CD1c-positive myeloid dendritic cell (primary cell): ENCODE results near the gene ARFIP2.

Source experiments
- DNase-seq: peaks from one replicate; pipeline ENCODE4 v3.0.0-alpha.2; 2016; ENCODE audit errors: extremely low spot score

ARFIP2 gene

DNA sequence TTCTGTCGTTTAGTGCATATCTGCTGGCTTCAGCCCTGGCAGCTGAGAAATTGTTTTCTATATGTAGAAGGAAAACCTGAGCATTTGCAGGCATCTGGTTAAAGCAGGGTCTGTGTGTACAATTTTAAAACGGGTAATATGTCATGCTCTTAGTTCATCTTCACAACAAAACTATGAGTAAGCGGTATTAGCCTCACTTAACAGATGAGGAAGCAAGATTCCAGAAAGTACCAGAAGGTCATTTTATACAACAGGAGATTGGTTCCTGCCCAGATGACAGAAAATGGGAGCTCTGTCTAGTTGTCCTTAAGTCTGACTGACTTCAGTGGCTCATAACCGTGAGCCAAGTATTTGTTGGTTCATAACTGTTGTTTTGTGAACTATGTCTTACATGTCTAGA lies 1.3 kb upstream of the ARFIP2 start:
- DNase-seq: peak; percentile 54

DNA sequence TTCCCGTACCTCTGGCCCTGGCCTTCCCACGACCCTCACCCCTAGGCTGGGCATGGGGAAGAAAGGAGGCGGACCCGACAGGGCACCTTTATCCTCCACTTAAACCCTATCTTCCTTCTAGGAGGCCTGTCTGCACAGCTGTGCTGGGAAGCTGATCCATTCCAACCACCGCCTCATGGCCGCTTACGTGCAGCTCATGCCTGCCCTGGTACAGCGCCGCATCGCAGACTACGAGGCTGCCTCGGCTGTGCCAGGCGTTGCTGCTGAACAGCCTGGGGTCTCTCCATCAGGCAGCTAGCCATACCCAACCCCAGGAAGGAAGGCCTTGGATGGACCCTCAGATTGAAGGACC lies 769 bp upstream of the ARFIP2 start:
- no peak for DNase-seq

DNA sequence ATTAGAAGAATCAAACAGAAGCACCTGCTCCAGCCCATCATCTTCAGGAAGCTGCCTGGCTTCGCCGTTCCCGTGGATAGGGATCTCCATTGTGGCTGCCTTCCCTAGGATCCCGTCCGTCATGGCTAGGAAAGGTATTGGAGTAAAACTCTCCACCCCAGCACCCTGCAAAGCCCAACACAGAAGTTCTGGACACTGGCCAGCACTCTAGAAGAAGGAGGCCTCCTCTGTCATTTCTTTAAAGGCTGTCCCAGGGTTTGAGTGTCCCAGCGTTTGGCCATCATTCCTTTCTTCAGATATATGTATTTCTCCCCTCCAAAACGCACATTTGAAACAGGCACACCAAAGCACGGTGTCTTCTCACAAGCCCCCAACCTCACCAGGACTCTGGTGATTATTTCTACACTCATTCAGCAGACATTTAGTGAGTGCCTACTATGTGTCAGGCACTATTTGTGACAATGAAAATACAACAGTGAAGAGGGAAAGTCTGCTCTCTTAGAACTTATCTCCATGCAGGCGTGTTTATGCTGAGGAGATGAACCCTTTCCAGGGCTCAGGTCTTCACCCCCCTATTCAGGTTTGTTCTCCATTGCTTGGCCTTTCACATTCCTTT lies 724 bp downstream of the ARFIP2 start:
- DNase-seq: no peak

DNA sequence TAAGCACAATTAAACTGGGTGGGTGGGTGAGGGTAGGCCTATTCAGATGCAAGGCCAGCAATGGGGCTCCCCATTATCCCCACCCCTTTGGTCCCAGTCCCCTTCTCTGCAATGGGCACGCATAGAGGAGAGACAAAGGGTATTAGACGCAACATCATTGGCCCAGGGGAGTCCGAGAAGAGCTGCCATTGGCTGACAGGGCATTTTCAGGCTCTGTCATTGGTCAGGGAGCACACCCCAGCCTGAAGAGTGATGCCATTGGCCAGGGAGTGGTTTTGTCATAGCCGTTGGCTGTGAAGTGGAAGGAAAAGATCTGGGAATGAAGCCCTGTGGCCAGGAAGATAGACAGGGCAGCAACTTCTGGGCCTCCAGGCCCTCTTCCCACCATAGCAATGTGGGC lies 4.6 kb downstream of the ARFIP2 start:
- DNase-seq: no peak

DNA sequence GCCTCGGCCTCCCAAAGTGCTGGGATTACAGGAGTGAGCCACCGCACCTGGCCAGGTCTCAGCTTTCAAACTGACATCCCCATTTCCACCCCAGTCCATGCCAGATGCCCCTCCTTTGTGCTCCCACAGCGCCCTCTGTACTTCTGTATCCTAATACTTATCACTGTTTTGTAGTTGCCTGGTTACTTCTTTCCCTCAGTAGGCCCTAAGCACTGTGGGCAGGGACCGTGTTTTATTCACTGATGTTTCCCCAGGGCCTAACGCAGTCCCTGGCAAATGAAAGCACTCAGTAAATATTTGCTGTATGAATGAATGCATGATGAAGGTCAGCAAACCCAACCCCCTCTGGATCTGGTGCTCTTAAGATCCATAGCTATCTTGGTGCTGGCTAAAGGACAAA lies 5.2 kb downstream of the ARFIP2 start:
- DNase-seq: no peak

DNA sequence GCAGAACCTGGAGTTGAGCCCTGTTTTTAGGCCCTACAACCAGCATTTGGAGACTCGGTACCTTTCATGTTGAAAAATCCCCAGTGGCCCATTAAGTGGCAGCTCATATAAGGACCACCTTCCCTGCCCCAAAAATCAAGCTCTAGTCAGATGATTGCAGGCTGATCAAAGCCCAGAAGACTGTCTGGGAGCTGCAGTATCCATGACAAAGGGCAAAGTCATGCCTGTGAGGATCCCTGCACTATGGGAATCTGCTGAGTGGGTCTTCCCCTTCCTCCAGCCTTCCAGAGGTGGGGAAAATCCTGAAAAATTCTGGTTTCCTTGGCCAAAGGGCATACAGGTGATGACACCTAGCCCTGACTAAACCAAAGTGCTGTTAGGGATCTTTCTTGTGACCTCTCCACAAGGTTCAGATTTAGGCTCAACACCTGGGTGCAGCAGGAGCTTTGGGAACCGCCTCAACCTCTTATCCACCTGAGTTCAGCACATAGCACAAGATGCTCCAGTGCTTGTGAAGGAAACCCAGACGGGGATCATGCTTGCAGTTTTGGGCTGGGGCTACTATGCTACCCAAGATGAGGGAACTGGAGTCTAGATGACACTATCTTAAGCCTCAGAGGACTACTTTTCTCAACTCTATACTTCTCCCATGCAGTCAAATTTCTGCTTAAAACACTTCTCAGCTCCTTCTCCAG lies 6.2 kb downstream of the ARFIP2 start:
- DNase-seq: no peak

DNA sequence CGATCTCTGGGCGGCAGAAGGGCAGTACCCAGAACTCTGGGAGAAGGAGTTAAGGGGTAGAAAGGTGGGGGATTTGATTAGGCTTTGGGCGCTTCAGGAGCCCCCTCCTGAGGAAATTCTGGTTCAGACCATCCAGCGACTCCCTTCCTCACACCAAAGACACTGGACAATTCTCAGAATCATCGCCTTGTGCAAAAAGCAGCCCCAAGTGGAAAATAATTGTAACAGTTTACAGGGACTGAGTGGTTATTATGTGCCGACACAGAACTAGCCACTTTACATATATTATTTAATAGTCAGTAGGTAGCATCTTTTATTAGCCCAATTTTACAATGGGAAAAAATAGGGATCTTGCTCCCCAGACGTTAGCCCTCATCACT lies 6.7 kb downstream of the ARFIP2 start:
- DNase-seq: no peak

DNA sequence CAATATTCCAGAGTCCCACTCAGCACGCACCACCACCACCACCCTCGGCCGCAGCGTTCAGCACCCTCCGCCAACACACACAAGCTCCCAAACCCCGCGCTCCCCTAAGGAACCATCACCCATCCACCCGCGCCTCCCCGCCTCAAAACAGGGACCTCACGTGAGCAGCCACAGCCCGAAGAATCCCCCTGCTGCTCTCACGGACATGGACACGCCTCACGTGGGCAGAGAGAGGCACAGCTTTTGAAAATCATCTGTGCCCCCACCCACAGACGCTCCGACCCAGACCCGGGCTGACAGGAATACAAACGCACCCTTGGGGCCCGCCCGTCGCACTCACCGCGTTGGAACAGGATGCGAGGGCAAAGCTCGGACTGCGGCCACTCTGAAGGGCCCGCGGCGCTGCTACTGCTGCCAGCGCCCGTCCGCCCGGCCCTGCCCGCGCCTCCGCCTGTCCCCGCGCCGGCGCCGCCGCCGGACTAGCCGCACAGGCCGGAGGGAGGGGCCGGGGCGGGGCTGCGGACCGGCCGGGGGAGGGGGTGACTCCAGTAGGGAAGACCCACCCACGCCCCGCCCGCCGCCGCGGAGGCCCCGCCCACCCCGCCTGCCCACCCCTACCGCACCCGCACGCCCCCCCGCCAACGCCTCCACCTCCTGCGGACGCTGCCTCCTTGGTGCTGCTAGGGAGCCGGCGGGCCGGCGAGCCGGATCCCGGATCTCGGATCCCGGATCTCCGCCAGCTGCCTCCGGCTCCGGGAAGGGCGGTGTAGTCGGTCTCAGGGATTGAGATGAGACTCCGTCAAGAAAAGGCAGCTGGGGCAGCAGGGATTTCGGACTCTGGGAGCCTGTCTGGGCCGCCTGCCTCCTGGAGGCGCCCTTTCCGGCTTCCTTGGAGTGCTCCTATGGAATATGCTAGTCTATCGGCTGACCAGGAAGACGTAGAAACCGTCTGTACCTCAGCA lies 7.4 kb downstream of the ARFIP2 start, which contains the start of gene TRIM3:
TRIM3 (minus strand) TSS at position 491 of the 962 bp plus-strand sequence. CDS start 8,246 bp downstream, outside the sequence.
- DNase-seq: peak; percentile 76

DNA sequence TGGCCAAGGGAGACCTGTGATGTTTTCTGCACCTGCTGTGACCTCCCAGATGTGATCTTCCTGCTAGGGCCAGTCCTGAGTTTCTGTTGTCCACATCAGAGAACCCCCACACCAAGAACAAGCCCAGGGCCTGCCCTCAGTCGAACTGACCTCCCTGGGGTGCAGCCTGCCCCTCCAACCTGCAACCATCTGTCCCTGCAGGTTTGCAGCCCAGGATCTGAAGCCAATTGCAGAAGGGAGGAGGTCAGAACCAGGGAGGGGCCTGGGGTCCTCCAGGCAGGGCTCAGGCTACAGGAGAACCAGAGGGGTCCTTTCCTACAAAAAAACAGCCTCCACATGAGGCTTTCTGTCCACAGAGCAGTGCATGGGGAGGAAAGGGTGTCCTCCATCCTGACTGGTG lies 8.2 kb downstream of the ARFIP2 start:
- no peak for DNase-seq

DNA sequence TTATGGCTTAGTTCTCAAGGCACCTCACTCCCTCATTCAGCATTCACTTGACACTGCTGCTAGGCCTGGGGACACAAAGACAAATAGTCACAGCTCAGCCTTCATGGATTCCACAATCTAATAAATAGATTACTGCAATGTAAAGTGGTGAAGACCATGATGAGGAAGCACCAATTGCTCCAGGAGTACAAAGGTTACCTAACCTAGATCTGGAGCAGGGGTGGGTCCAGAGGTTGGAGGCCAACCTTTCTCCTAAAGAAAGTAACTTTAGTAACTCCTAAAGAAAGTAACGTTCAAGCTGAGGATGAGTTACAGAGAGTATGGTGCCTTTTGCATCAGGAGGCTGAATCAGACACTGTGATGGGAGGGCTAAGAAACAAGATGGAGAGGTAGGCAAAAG lies 11.5 kb downstream of the ARFIP2 start:
- DNase-seq: no peak

DNA sequence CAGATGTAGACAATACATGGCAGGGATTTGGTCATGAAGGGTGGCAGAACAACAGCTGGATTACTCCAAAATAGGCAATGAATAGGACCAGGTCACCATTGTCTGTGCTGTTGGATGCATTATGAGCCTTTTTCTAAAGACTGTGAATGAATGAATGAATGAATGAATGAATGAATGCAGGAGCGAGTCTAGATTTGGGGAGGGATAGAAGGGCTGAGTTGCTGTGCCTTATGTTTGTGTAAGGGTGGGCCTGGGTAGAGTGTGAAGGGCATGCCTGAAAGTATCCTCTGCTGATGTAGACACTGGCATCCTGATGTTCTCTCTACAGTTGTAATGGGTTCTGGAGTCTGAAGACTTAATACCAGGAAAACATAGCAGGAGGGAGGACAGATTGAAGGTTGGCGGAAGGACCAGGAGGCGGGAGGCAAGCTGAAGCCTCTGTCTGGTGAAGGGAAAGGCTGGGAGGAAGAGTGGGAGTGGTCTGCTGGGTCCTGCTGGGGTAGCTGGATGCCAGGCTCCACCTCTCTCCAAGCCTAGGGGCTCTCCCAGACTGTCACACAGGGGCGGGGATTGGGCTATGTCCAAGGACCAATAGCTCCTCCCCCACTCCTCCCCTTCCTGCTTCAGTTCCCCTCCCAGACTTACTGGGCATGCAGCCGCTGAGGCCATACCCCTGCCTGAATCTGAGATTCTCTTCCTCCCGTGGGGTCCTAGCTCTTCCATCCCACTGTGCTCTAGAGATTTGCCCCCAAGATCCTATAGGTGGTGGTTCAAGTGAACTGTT lies 12.2 kb downstream of the ARFIP2 start:
- peak; percentile 66 for DNase-seq

DNA sequence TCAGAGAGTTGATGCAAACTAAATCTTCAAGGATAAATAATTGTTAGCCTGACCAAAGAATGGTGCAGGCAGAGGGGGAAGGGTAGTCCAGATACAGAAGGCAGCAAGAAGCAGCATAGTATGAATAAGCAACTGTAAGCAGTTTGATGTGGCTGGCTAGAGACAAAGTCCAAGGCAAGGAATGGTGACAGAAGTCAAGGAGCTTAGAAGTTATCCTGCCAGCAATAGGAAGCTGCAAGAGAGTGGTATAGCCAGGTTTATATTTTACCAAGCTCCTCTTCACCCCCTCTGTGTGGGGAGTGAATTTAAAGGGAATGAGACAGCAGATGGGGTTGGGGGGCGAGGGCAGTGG lies 22.1 kb downstream of the ARFIP2 start:
- no peak for DNase-seq

DNA sequence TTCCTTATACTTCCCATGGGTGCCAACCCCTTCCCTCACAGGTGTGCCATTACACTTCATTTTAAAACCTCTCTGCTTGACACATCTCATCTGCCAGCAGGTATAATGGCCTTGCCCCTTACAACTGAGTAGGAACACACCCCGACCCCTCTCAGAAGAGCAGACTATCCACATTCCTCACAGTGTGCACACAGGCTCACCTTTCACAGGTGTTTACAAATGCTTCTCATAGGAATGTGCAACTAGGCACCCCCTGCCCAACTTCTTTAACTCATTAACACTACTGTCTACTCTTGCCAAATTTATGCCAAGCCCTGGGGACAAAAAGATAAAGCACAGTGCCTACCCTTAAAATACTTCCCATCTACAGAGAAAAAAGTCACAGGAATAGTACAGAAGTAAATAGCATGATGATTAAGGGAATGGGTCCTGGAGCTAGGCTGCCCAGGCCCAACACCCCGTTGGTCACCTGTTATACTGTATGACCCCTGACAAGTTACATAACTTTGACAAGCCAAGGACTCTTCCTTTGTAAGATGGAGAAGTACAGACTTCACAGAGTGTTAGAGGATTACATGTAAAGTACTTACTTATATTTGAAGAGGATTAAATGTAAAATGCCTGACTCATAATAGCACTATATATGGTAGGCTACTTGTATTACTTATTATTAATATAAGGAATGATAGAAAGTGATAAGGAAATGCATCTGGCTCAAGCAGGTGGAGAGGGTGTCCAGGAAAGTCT lies 22.6 kb downstream of the ARFIP2 start:
- DNase-seq: no peak

DNA sequence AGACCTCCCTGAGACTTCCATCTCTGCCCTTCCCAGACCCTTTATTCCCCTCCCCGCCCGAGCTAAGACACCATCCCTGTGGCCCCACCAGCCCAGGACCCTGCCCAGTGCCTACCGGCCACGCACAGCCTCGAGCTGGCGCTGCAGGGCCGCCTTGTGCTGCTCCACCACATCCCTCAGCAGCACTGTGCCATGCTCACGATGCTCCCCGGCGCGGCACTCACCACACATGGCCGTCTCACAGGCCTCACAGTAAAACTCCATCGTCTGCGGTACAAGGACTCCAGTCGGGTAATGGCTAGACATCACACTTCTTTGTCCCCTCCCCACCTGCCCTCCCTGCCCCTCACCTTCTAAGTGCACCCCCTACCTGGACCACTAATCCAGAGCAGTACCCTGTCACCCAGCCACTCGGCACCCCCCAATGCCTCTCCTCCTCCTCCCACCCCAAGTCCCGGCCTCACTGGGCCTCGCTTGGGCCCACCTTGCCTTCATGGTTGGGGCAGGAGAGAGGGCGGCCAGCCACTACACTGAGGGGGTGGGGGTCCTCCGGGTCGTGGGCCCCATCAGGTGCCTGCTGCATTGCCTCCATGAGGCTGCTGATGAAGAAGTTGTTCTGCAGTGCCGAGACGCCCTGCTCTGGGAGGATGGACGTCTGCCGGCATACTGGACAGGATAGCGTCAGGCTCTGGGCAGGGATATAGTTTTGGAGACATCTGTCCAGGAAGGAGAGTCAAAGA lies 23.4 kb downstream of the ARFIP2 start:
- DNase-seq: no peak

DNA sequence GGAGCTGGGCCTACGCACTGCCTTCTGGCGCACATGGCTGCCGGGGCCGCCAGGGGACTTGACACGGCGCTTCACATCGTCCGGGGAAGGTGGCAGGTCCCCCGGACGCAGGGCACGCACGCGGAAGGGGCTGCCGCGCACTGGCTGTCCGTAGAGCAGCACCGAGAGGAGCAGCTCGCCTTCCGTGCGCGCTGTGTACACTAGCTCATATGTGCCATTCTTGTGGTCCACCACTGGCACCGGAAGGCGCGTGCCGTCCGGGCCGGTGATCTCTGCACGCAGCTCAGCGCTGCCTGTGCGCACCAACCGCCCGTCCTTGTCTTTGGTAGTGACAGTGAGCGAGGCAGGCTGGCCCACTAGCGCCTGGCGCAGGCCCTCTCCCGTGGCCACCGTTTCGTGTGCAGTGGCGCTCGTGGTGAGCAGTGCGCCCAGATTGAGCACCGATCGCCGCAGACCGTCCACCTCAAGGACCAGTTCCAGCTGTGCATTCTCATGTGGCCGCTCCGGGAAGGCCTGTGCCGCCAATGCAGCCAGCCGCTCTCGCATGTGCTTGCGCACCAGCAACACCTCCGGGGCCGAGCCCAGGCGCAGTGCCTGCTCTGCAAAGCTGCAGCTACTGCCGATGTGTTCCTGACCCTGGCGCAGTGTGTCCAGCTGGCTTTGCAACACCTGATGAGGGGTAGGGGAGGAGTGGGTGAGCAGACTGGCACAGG lies 24.6 kb downstream of the ARFIP2 start:
- DNase-seq: no peak

DNA sequence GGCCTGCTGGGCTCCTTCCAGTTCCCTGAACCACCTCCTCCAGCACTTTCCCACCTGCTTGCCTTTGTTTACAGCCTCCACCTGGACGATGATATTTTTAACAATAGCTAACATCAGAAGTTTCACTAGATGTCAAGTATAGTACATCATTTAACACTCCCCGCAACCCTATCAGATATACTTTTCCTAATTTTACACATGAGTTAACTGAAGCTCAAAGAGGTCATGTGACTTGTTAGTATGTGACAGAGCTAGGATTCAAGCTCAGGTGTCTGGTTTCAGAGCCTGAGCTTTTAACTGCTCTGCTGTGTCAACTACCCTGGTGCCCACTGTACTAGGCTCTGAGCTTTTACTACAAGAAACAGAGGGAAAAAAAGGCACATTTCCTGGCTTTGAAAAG lies 26.1 kb downstream of the ARFIP2 start:
- no peak for DNase-seq

DNA sequence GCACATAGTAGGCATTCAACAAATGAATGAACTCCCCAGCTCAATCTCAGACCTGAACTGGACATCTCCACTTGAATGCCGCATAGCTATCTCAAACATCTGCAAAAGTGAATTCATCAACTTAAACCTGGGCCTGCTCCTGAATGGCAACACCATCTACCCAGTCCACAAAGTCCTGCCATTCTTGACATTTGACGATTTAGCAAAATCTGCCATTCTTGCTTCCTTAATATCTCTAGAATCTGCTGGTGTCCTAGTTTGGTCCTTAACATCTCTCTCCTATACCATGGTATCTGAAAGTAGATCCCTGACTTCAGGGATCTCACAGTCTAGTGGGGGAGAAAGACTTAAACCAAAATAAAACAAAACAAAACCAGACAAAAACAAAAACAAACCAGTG lies 28.0 kb downstream of the ARFIP2 start:
- no peak for DNase-seq

DNA sequence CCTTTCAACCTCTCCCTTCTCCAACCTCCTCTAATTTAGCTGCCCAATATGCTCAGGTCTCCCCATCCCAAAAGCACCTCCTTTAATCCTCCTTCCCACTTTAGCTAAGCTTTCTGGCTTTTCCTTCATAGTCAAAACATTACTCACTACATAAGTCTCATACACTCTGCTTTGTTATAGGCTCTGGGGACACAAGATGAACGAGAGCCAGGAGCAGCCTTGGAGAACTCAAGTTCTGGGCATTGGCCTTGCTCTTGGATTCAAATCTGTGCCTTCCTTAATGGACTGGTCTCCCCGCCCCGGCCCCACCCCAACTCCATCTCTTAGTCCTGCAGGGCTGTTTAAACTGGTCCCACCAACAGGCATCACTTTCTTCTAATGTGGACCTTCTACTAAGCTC lies 28.9 kb downstream of the ARFIP2 start:
- no peak for DNase-seq

DNA sequence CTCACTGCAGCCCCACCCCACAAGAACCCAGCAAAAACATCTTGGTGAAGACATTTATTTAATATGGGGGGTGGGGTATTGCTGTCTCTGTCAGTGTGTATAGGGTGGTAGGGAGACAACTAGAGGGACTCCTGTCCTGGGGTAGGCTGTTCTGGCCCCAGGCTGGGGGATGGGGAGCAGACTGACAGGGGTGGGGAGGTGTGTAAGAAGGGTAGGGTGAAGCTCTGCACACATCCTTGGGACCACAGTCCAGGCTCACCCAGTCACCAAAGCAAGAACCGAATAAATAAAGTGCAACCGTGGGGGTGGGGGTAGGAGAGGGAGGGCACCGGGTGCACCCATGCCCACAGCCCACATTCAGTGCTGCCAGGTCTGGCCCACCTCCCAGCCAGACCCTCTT lies 32.6 kb downstream of the ARFIP2 start:
- no peak for DNase-seq
